Natural killer cell treated with Interleukin-12 subunit alpha and Interleukin-12 subunit beta and Interleukin-15 and Interleukin-18, amount 100 ng/mL, for 72 hours (primary cell): Measurements from ENCODE around the gene SLC49A3. TPM values are rescaled to one million over a fixed set of nuclear protein-coding genes. Genes with fewer than 3 reads are reported as not detected.
"Not testable (repeated sequence)": the region's sequence is repeated elsewhere in the genome, so short reads cannot be mapped to it uniquely, and the experiment has no call there.

Source experiments
- ATAC-seq, 2 donors: fragments of 150-1000 bp; cut with Tn5 transposase in 1 of 2; sonication (Bioruptor Pico), chemical (Tn5 transposase) in 1 of 2; 2 replicates each; pipeline ENCODE4 v1.10.0; 2021
- DNase-seq: peaks from one replicate; pipeline ENCODE4 v3.0.0; 2022; ENCODE audit warnings: low spot score
- H3K27ac Mint-ChIP-seq, 2 donors: 1 replicate in 1 of 2; 2 replicates in 1 of 2; pipeline ENCODE4 v1.8.0; 2022; ENCODE audit warnings: mixed read lengths in 2 of 2, mild to moderate bottlenecking in 1 of 2, moderate library complexity in 1 of 2
- H3K27me3 Mint-ChIP-seq, 2 donors: 1 replicate in 1 of 2; 2 replicates in 1 of 2; pipeline ENCODE4 v1.8.0; 2022; ENCODE audit warnings: mixed read lengths in 2 of 2
- H3K36me3 Mint-ChIP-seq: one replicate; pipeline ENCODE4 v1.8.0; 2022; ENCODE audit warnings: mixed read lengths
- H3K4me1 Mint-ChIP-seq, 2 donors: 1 replicate in 1 of 2; 2 replicates in 1 of 2; pipeline ENCODE4 v1.8.0; 2022; ENCODE audit warnings: low read depth in 2 of 2, mixed read lengths in 2 of 2, mild to moderate bottlenecking in 1 of 2
- H3K4me3 Mint-ChIP-seq: one replicate; pipeline ENCODE4 v1.8.0; 2022; ENCODE audit warnings: mixed read lengths
- H3K9me3 Mint-ChIP-seq: 2 replicates; pipeline ENCODE4 v1.8.0; 2022; ENCODE audit warnings: mixed read lengths
- total RNA-seq, 2 donors: library from RNA; stranded (reverse); gene quantifications; one replicate each; pipeline ENCODE4 v1.2.3, GENCODE V29; 2022

SLC49A3 gene
- total RNA-seq, 2 donors from 2014 or later, result 10.5 to 15.9 TPM

GRCh38 chr4:703336-704197 is 14.6 kb upstream of the SLC49A3 start:
- no peak for DNase-seq
- no peak for ATAC-seq
- H3K27ac Mint-ChIP-seq, result no peak overlapping the region
- H3K9me3 Mint-ChIP-seq, result no peaks in the 10 kb centered on the region
- no peak overlapping the region for H3K4me3 Mint-ChIP-seq
- no peaks in the 10 kb centered on the region for H3K27me3 Mint-ChIP-seq
- peaks cover 21 to 23% of the 10 kb centered on the region in 2 donors for H3K4me1 Mint-ChIP-seq
- no peaks in the 10 kb centered on the region for H3K36me3 Mint-ChIP-seq

GRCh38 chr4:702618-703048 is 13.7 kb upstream of the SLC49A3 start:
- DNase-seq (no peak), ATAC-seq (no peak)
- no peak overlapping the region for H3K27ac Mint-ChIP-seq
- H3K27me3 Mint-ChIP-seq, result no peaks in the 10 kb centered on the region
- no peaks in the 10 kb centered on the region for H3K36me3 Mint-ChIP-seq
- H3K9me3 Mint-ChIP-seq, result no peaks in the 10 kb centered on the region
- peaks cover 19 to 24% of the 10 kb centered on the region in 2 donors for H3K4me1 Mint-ChIP-seq
- no peak overlapping the region for H3K4me3 Mint-ChIP-seq

GRCh38 chr4:700587-701264 is 11.8 kb upstream of the SLC49A3 start:
- Mint-ChIP-seq H3K9me3 (no peaks in the 10 kb centered on the region), H3K4me1 (peaks cover 19 to 24% of the 10 kb centered on the region in 2 donors), H3K27ac (peak overlapping the region; percentile 61 to 90), H3K4me3 (peak overlapping the region; percentile 46), H3K36me3 (no peaks in the 10 kb centered on the region), H3K27me3 (peaks cover 0 to 2% of the 10 kb centered on the region in 2 donors)
- ATAC-seq, result no peak
- DNase-seq, result no peak

DNA sequence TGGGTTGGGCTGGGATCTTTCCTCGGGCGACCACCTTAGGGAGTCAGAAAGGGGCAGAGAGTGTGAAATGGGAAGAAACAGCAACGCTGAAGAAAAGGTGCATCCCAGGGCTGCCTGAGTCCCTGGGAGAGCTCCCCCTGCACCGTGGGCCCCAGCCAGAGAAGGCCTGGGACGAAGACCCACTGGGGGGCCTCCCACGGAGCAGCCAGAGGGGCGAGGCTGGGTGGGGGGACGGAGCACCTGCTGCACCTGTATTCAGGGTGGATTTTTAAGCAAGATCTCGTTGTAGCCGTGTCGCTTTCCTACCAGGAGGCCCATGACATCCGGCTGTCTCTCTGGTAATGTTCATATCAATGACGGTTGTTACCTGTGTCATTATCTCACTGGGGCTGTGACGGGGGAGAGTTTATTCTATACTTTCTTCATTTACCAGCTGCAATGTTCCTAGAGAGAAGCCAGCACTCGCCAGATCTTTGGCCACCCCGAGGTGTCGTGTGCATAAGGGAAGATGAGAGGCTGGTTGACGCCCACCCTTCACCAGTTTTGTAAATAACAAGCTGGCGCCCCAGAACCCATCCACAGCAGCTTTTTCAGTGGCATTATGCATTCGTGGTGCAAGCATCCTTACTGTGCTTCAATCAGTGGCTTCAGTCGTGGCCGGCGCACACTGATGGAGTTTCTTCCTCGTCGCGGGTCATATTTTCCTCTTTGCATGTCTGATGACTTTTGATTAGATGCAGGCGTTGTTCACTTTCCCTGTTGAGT is 11.0 kb upstream of the SLC49A3 start:
- H3K4me1 Mint-ChIP-seq, result peaks cover 19 to 21% of the 10 kb centered on the region in 2 donors
- peaks cover 0 to 2% of the 10 kb centered on the region in 2 donors for H3K27me3 Mint-ChIP-seq
- H3K4me3 Mint-ChIP-seq, result peak overlapping the region; percentile 63
- no peak for DNase-seq
- ATAC-seq, result peak in 1 of 2 donors; percentile 41
- no peaks in the 10 kb centered on the region for H3K9me3 Mint-ChIP-seq
- H3K27ac Mint-ChIP-seq, result peak overlapping the region; percentile 61 to 90
- H3K36me3 Mint-ChIP-seq, result no peaks in the 10 kb centered on the region

DNA sequence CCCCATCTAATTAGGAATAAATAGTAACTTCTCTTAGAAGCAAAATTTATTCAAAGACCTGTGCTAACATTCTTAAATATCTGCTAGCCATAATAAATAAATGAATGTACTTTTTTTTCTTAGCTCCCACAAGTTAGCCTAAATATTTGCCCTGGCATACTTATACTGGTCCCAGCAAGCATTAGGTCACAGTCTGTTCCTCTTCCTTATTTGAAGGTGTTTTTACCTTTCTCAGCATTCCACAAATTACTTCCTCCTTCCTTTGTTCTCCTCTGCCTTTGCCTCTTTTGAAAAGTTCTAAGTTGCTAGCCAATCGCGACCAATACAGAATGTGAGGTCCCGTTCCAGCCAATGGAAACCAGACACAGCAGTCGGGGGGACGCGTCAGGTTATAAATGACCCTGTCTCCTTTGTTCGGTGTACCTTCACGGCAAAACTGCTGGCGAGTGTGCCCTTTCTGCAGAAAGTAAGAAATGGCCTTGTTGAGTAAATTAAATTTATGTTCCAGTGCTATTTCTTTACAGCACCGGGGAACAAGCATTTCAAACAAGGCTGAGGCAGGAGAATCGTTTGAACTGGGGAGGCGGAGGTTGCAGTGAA is 5.5 kb upstream of the SLC49A3 start:
- H3K27me3 Mint-ChIP-seq, H3K36me3 Mint-ChIP-seq, H3K4me3 Mint-ChIP-seq, H3K9me3 Mint-ChIP-seq, H3K27ac Mint-ChIP-seq, ATAC-seq, DNase-seq: not testable (repeated sequence)
- H3K4me1 Mint-ChIP-seq, result peaks cover 9 to 14% of the 10 kb centered on the region in 2 donors

- DNase-seq, result no peak
- peaks cover 8% of the 10 kb centered on the region in 2 donors for H3K27me3 Mint-ChIP-seq
- H3K36me3 Mint-ChIP-seq, result no peaks in the 10 kb centered on the region
- H3K9me3 Mint-ChIP-seq, result no peaks in the 10 kb centered on the region
- peaks cover 0 to 6% of the 10 kb centered on the region in 2 donors for H3K4me1 Mint-ChIP-seq
- H3K27ac Mint-ChIP-seq, result no peak overlapping the region
- no peak for ATAC-seq
- no peak overlapping the region for H3K4me3 Mint-ChIP-seq
Observed at GRCh38 chr4:692771-693554, 4.0 kb upstream of the SLC49A3 start.

- ATAC-seq, result no peak
- Mint-ChIP-seq H3K36me3 (no peaks in the 10 kb centered on the region), H3K4me3 (peak overlapping the region; percentile 10), H3K4me1 (peaks cover 5 to 15% of the 10 kb centered on the region in 2 donors), H3K27ac (peak overlapping the region; percentile 28 to 59), H3K27me3 (peaks cover 3 to 5% of the 10 kb centered on the region in 2 donors), H3K9me3 (no peaks in the 10 kb centered on the region)
- DNase-seq, result no peak
Observed at GRCh38 chr4:689723-690122, 772 bp upstream of the SLC49A3 start.

GRCh38 chr4:687971-688853 is 739 bp downstream of the SLC49A3 start:
- H3K4me3 Mint-ChIP-seq, result no peak overlapping the region
- DNase-seq, result no peak
- no peaks in the 10 kb centered on the region for H3K27me3 Mint-ChIP-seq
- peaks cover 5 to 17% of the 10 kb centered on the region in 2 donors for H3K4me1 Mint-ChIP-seq
- no peaks in the 10 kb centered on the region for H3K9me3 Mint-ChIP-seq
- peak; percentile 1 to 21 for ATAC-seq
- no peaks in the 10 kb centered on the region for H3K36me3 Mint-ChIP-seq
- H3K27ac Mint-ChIP-seq, result no peak overlapping the region

DNA sequence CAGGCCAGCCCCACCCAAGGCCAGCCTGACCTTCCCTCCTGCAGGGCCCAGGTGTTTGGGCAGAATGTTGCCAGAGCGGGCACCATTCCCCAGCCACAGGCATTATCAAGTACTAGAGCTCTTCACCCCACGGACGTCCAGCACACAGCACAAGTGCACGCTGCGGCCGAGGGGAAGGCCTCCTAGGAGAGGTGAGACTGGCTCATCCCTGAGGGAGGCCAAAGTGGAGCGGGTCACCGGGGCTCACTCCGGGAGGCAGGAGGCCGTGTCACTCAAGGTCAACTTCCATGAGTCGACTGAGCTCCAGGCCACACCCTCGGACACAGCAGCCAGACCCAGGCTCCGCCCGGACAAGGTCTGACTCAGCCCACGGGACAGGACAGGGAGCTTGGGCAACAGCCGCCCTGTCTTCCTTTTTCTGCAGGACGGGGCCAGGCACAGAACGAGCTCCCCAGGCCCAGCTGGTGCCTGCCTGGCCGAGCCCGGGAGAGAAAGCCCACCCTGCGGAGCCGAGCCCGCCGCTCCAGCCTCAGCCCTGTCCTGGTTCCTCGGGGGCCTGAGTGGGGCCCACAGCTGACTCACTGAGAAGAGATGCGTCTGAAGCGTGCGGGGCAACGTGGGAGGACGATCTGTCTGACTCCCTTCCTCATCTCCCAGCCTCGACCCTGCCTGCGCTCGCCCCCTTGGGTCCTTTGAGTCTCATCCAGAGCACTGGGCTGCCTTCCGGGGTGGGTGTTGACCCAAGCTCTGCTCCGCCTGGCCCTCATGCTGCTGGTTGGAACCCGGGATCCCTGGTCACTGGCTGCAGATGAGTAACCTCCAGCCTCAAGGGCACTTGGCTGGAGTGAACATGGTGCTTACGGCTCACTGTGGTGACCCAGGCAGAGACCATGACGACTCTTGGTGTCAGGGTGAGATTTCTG is 1.6 kb downstream of the SLC49A3 start:
- Mint-ChIP-seq H3K27me3 (no peaks in the 10 kb centered on the region), H3K4me1 (peaks cover 5 to 20% of the 10 kb centered on the region in 2 donors), H3K4me3 (no peak overlapping the region), H3K36me3 (no peaks in the 10 kb centered on the region), H3K27ac (no peak overlapping the region), H3K9me3 (no peaks in the 10 kb centered on the region)
- no peak for DNase-seq
- ATAC-seq, result no peak

DNA sequence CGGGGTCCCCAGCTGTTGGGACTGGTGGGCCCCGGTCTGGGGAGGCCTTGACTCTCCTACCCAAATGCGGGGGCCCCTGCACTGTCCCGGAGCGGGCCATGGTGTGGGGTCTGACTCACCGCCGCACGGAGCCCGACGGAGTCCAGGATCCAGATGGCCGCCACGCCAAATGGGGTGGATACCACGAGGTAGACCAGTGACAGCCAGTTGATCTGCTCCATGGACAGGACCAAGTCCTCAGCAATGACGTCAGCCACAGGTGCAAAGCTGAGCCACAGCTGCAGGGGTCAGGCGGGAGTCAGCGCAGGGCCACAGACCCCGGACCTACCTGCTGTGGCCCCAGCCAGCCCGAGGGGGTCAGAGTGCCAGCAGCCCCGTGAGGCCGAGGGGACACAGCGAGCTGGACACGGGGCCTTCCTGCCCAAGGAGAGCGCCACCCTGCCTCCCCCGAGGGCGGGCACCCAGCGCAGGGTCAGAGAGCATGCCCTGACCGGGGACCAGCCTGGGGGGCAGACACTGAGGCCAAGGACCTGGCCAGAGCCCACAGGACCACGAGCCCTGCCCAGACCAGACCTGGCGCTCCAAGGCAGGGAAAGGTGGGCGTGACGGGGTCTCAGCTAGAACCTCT is 2.4 kb downstream of the SLC49A3 start:
- H3K9me3 Mint-ChIP-seq, result no peaks in the 10 kb centered on the region
- peaks cover 5 to 20% of the 10 kb centered on the region in 2 donors for H3K4me1 Mint-ChIP-seq
- H3K36me3 Mint-ChIP-seq, result no peaks in the 10 kb centered on the region
- H3K27ac Mint-ChIP-seq, result no peak overlapping the region
- H3K27me3 Mint-ChIP-seq, result no peaks in the 10 kb centered on the region
- no peak overlapping the region for H3K4me3 Mint-ChIP-seq
- DNase-seq (no peak), ATAC-seq (no peak)
